ENCODE measurements around the gene TTLL11. TPM values are rescaled to one million over a fixed set of nuclear protein-coding genes. Genes with fewer than 3 reads are reported as not detected.

TTLL11 gene
- total RNA-seq, 4 donors from 2014 or later, result 12.3 to 20.5 (median 15.3) TPM

DNA sequence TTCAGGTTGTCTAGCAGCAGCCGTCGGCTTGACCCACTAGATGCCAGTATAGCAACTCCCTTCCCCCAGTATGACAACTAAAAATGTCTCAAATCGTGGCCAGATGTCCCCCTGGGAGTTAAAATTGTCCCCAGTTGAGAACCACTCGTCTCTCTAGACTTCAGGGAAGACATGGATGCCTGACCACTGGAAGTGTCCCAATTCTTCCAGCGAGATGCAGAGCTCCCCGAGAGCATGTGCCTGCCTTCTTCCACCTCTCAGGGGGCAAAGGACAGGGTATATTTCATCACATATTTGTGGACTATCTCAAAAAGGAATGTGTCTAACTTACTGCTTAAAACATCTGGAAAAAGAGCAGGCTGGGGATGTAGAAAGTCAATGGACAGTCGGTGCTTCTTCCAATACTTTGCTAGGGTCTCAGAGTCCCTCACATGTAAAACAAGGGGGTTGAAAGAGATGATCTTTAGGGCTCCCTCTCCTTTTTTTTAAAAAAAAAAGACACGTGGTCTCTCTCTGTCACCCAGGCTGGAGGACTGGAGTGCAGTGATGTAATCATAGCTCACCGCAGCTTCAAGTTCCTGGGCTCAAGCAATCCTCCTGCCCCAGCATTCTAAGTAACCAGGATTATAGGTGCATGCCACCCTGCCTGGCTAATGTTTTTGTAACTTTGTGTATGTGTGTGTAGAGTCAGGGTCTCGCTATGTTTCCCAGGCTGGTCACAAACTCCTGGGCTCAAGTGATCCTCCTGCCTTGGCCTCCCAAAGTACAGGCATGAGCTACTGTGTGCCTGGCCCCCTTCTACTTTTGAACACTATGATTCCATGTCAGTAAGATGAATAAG is 251.1 kb downstream of the TTLL11 start:
- no peak for ATAC-seq
- intact Hi-C loops (cut with DNase I; ENCODE audit: low total_unique reads) (no loop called here), in situ Hi-C loops (cut with MboI; ENCODE audit: low sequenced_read_pairs in 4 of 4) (loop anchor here in 1 of 4 donors (25.0 kb wide), 1 partner anchor 305 kb away; no protein-coding TSS in a partner anchor)

GRCh38 chr9:121840838-121841760 is 252.0 kb downstream of the TTLL11 start:
- intact Hi-C loops (cut with DNase I; ENCODE audit: low total_unique reads), result no loop called here
- Histone ChIP-seq H3K36me3 (no peaks in the 10 kb centered on the region), H3K27me3 (no peaks in the 10 kb centered on the region), H3K27ac (no peak overlapping the region), H3K4me1 (peaks cover 0 to 4% of the 10 kb centered on the region in 2 donors), H3K9me3 (no peaks in the 10 kb centered on the region), H3K4me3 (no peak overlapping the region)
- TF ChIP-seq CTCF (IDR thresholded peaks at IDR 0.05 in 4 of 5, conservative IDR thresholded peaks at IDR 0.05 in 1 of 5) (no peak), POLR2A (IDR thresholded peaks at IDR 0.05) (no peak)
- DNase-seq, result no peak
- in situ Hi-C loops (cut with MboI; ENCODE audit: low sequenced_read_pairs in 4 of 4), result loop anchor here in 1 of 4 donors (25.0 kb wide), 1 partner anchor 304 kb away; no protein-coding TSS in a partner anchor
- no peak for ATAC-seq

More for the DNA sequence above, 251.1 kb downstream of the TTLL11 start:
- no peak overlapping the region for H3K27ac ChIP-seq
- no peaks in the 10 kb centered on the region for H3K9me3 ChIP-seq
- H3K4me3 ChIP-seq, result no peak overlapping the region
- peaks cover 0 to 4% of the 10 kb centered on the region in 2 donors for H3K4me1 ChIP-seq
- H3K27me3 ChIP-seq, result no peaks in the 10 kb centered on the region
- TF ChIP-seq POLR2A (IDR thresholded peaks at IDR 0.05) (no peak), CTCF (IDR thresholded peaks at IDR 0.05 in 4 of 5, conservative IDR thresholded peaks at IDR 0.05 in 1 of 5) (no peak)
- H3K36me3 ChIP-seq, result no peaks in the 10 kb centered on the region
- DNase-seq, result no peak

GRCh38 chr9:121839726-121840500 is 253.2 kb downstream of the TTLL11 start:
- in situ Hi-C loops (cut with MboI; ENCODE audit: low sequenced_read_pairs in 4 of 4), result loop anchor here in 1 of 4 donors (25.0 kb wide), 1 partner anchor 303 kb away; no protein-coding TSS in a partner anchor

More at GRCh38 chr9:121839726-121840500, 253.2 kb downstream of the TTLL11 start:
- no peaks in the 10 kb centered on the region for H3K36me3 ChIP-seq
- intact Hi-C loops (cut with DNase I; ENCODE audit: low total_unique reads), result no loop called here
- peaks cover 0 to 4% of the 10 kb centered on the region in 2 donors for H3K4me1 ChIP-seq
- no peak for DNase-seq
- no peak overlapping the region for H3K4me3 ChIP-seq
- H3K27ac ChIP-seq, result no peak overlapping the region
- H3K9me3 ChIP-seq, result no peaks in the 10 kb centered on the region
- TF ChIP-seq POLR2A (IDR thresholded peaks at IDR 0.05) (no peak), CTCF (IDR thresholded peaks at IDR 0.05 in 4 of 5, conservative IDR thresholded peaks at IDR 0.05 in 1 of 5) (no peak)
- no peaks in the 10 kb centered on the region for H3K27me3 ChIP-seq
- no peak for ATAC-seq
